Naive B cell (primary cell): ENCODE results near the gene LGR6. TPM values are rescaled to one million over a fixed set of nuclear protein-coding genes. Genes with fewer than 3 reads are reported as not detected.
"Not testable (repeated sequence)": the region's sequence is repeated elsewhere in the genome, so short reads cannot be mapped to it uniquely, and the experiment has no call there.

Experiments
- ATAC-seq, 2 donors: fragments of 150-1000 bp; cut with Tn5 transposase; 2 replicates each; pipeline ENCODE4 v1.10.0; 2021; ENCODE audit warnings: low read depth in 2 of 2, mild to moderate bottlenecking in 2 of 2, moderate library complexity in 2 of 2
- DNase-seq: peaks from one replicate; pipeline ENCODE4 v3.0.0; 2022
- H3K27ac Mint-ChIP-seq, 6 donors: one replicate each; pipeline ENCODE4 v1.8.0; 2020 to 2022; ENCODE audit warnings: mild to moderate bottlenecking in 6 of 6, mixed read lengths in 6 of 6, moderate library complexity in 5 of 6, inconsistent platforms in 2 of 6
- H3K27me3 Mint-ChIP-seq, 3 donors: one replicate each; pipeline ENCODE4 v1.8.0; 2021 to 2022; ENCODE audit warnings: mixed read lengths in 3 of 3, mild to moderate bottlenecking in 1 of 3
- H3K36me3 Mint-ChIP-seq, 2 donors: one replicate each; pipeline ENCODE4 v1.8.0; 2020 to 2022; ENCODE audit warnings: mixed read lengths in 2 of 2, inconsistent platforms in 1 of 2, mild to moderate bottlenecking in 1 of 2
- H3K4me1 Mint-ChIP-seq, 3 donors: one replicate each; pipeline ENCODE4 v1.8.0; 2020 to 2022; ENCODE audit warnings: mixed read lengths in 3 of 3, inconsistent platforms in 1 of 3, mild to moderate bottlenecking in 1 of 3, moderate library complexity in 1 of 3
- H3K4me3 Mint-ChIP-seq, 8 donors: one replicate each; pipeline ENCODE4 v1.8.0; 2020 to 2022; ENCODE audit warnings: mild to moderate bottlenecking in 8 of 8, mixed read lengths in 8 of 8, moderate library complexity in 8 of 8, inconsistent platforms in 2 of 8
- H3K9me3 Mint-ChIP-seq, 7 donors: one replicate each; pipeline ENCODE4 v1.8.0; 2020 to 2022; ENCODE audit warnings: mixed read lengths in 7 of 7, mild to moderate bottlenecking in 5 of 7, inconsistent platforms in 2 of 7, moderate library complexity in 1 of 7
- polyA plus RNA-seq, 6 donors: library from polyadenylated mRNA; unstranded; fragments of 300-500 nt; fragmentation: Illumina TruSeq; gene quantifications; one replicate each; pipeline ENCODE4 v1.2.3, GENCODE V29; 2021; ENCODE audit warnings: low read depth in 6 of 6

Gene LGR6
- polyA plus RNA-seq, 6 donors from 2014 or later, result 0.22 TPM; not detected in 5

GRCh38 chr1:202240226-202240625, 46.6 kb downstream of the LGR6 start:
- peak overlapping the region in 1 of 6 donors; percentile 67 for H3K27ac Mint-ChIP-seq
- H3K36me3 Mint-ChIP-seq, DNase-seq, H3K4me1 Mint-ChIP-seq, H3K9me3 Mint-ChIP-seq, ATAC-seq, H3K4me3 Mint-ChIP-seq: not testable (repeated sequence)
- H3K27me3 Mint-ChIP-seq, result peaks cover 22 to 35% (median 31%) of the 10 kb centered on the region in 3 donors

DNA sequence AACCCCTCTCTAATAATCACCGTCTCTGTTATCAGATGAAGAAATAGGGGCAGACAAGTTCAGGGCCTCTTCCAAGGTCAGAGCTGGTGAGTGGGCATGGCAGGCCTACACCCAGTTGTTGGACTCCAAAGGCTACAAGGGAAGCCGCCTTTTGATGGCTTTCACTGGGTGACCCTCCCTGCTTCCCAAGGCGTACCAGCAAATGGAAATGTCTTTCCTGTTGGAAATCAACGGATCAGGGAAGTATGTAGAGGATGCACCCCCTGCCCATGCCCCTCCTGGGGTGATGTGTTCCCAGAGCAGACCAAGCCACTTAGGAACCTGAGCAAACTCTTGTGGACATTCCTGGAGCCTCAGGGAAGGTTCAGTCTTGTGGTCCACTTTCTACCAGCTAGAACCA, 47.4 kb downstream of the LGR6 start:
- peaks cover 0 to 3% (median 2%) of the 10 kb centered on the region in 3 donors for H3K4me1 Mint-ChIP-seq
- H3K4me3 Mint-ChIP-seq, result no peak overlapping the region
- H3K9me3 Mint-ChIP-seq, result peaks cover 0 to 3% (median 0%) of the 10 kb centered on the region in 7 donors
- H3K27me3 Mint-ChIP-seq, result peaks cover 20 to 31% (median 24%) of the 10 kb centered on the region in 3 donors
- no peak for DNase-seq
- H3K36me3 Mint-ChIP-seq, result no peaks in the 10 kb centered on the region
- no peak for ATAC-seq
- H3K27ac Mint-ChIP-seq, result no peak overlapping the region

GRCh38 chr1:202241376-202242079, 47.9 kb downstream of the LGR6 start:
- DNase-seq (no peak), ATAC-seq (no peak)
- Mint-ChIP-seq H3K27me3 (peaks cover 17 to 26% (median 18%) of the 10 kb centered on the region in 3 donors), H3K4me1 (peaks cover 0 to 4% (median under 1%) of the 10 kb centered on the region in 3 donors), H3K36me3 (no peaks in the 10 kb centered on the region), H3K27ac (no peak overlapping the region), H3K9me3 (peaks cover 0 to 3% (median 0%) of the 10 kb centered on the region in 7 donors), H3K4me3 (no peak overlapping the region)

DNA sequence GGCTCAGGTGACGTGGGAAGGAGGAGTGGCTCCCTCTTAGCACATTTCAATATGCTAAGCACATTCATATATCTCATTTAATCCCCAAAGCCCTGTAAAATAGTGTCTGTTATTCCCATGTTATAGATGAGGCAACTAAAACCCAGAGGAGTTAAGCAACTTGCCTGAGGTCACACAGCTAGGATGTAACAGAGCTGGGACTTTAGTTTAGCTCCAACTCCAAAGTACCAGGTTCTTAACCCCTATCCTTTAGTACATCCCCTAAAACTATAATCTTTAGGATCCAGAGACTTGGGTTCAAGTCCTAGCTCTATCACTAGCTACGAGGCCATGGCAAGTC, 48.5 kb downstream of the LGR6 start:
- Mint-ChIP-seq H3K27me3 (peaks cover 13 to 21% (median 16%) of the 10 kb centered on the region in 3 donors), H3K27ac (peak overlapping the region in 1 of 6 donors; percentile 32), H3K36me3 (no peaks in the 10 kb centered on the region), H3K4me3 (no peak overlapping the region), H3K4me1 (peaks cover 0 to 4% (median 0%) of the 10 kb centered on the region in 3 donors), H3K9me3 (peaks cover 0 to 3% (median 0%) of the 10 kb centered on the region in 7 donors)
- ATAC-seq (no peak), DNase-seq (no peak)

GRCh38 chr1:202243006-202243405, 49.4 kb downstream of the LGR6 start:
- DNase-seq, result no peak
- Mint-ChIP-seq H3K36me3 (no peaks in the 10 kb centered on the region), H3K27ac (no peak overlapping the region), H3K4me1 (peaks cover 0 to 4% (median 0%) of the 10 kb centered on the region in 3 donors), H3K27me3 (peaks cover 13 to 18% (median 15%) of the 10 kb centered on the region in 3 donors), H3K4me3 (no peak overlapping the region), H3K9me3 (peaks cover 0 to 3% (median 0%) of the 10 kb centered on the region in 7 donors)
- no peak for ATAC-seq

GRCh38 chr1:202244841-202245261, 51.3 kb downstream of the LGR6 start:
- H3K27ac Mint-ChIP-seq, result peak overlapping the region in 2 of 6 donors; percentile 4 to 9

GRCh38 chr1:202245391-202245790, 51.8 kb downstream of the LGR6 start:
- no peaks in the 10 kb centered on the region for H3K9me3 Mint-ChIP-seq
- DNase-seq, result no peak
- ATAC-seq, result no peak
- peaks cover 0 to 4% (median 0%) of the 10 kb centered on the region in 3 donors for H3K4me1 Mint-ChIP-seq
- no peaks in the 10 kb centered on the region for H3K36me3 Mint-ChIP-seq
- H3K27me3 Mint-ChIP-seq, result peaks cover 12 to 29% (median 26%) of the 10 kb centered on the region in 3 donors
- no peak overlapping the region for H3K27ac Mint-ChIP-seq
- H3K4me3 Mint-ChIP-seq, result no peak overlapping the region

More at GRCh38 chr1:202244841-202245261, 51.3 kb downstream of the LGR6 start:
- ATAC-seq (no peak), DNase-seq (no peak)
- H3K4me3 Mint-ChIP-seq, result peak overlapping the region in 1 of 8 donors; percentile 69
- peaks cover 0 to 4% (median 0%) of the 10 kb centered on the region in 3 donors for H3K4me1 Mint-ChIP-seq
- H3K9me3 Mint-ChIP-seq, result no peaks in the 10 kb centered on the region
- H3K36me3 Mint-ChIP-seq, result no peaks in the 10 kb centered on the region
- peaks cover 14 to 26% (median 20%) of the 10 kb centered on the region in 3 donors for H3K27me3 Mint-ChIP-seq

DNA sequence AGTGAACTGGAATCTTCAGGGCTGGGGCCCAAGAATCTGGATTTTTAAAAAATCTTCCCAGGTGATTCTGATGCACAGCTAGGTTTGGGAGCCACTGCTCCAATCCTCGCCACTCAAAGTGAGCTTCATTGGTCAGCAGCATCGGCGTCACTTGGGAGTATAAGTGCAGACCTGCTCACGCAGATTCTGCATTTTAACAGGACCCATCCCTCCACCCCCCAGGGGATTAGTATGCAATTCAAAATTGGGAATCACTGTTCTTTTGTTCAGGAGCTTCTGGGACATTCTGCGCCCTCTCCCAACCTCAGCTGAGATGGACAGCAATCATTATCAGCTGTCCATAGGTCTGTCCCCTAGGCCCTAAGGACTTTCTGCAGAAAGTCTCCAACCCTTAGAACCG, 53.5 kb downstream of the LGR6 start:
- DNase-seq (no peak), ATAC-seq (no peak)
- Mint-ChIP-seq H3K27ac (no peak overlapping the region), H3K4me1 (peaks cover 0 to 4% (median 0%) of the 10 kb centered on the region in 3 donors), H3K9me3 (no peaks in the 10 kb centered on the region), H3K4me3 (no peak overlapping the region), H3K27me3 (peaks cover 19 to 41% (median 31%) of the 10 kb centered on the region in 3 donors), H3K36me3 (no peaks in the 10 kb centered on the region)

DNA sequence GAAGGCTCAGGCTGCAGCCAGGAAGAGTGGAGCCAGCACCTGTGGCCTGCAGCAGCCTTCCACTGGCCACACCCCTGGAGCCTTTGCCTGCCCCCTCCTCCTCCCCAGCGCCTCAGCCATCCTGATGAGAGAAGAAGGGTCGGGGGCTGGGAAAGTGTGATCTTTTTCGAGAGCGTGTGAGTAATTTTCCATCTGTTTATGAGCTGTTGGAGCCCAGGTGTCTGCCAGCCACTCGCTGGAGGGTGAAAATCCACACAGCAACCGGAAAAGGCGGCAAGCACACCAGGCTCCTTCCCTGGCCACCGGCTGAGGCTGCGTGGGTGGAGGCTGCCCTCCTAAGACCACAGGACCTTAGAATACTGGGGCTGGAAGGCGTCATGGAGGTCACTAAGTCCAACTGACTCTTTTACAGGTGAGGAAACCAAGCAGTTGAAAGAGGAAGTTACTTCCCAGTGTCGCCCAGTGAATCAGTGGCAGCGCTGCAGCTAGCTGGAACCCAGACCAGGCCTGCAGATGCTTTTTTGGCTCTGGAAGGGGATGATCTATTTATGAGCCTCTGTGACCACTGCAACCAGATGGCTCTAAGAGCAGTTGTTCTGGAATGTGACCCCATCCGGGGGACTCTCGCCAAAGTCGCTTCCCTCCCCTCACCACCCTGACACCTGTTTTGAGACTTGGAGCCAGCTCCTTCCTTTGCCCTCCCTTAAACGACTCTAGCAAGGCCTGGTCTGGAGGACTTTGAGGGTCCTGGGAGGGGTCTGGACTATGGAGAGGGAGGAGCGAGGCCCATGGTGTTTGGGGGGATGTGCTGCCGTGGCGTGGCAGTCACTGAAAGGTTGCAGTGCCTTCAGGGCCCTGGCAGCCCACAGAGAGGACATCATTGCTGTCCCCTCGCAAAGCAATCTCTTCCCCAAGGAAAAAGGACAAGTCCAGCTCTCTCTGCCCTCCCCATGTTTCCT, 54.5 kb downstream of the LGR6 start:
- Mint-ChIP-seq H3K27ac (no peak overlapping the region), H3K27me3 (peaks cover 20 to 37% (median 31%) of the 10 kb centered on the region in 3 donors), H3K4me3 (no peak overlapping the region), H3K36me3 (no peaks in the 10 kb centered on the region), H3K4me1 (peaks cover 0 to 4% (median 0%) of the 10 kb centered on the region in 3 donors), H3K9me3 (no peaks in the 10 kb centered on the region)
- ATAC-seq (no peak), DNase-seq (no peak)

DNA sequence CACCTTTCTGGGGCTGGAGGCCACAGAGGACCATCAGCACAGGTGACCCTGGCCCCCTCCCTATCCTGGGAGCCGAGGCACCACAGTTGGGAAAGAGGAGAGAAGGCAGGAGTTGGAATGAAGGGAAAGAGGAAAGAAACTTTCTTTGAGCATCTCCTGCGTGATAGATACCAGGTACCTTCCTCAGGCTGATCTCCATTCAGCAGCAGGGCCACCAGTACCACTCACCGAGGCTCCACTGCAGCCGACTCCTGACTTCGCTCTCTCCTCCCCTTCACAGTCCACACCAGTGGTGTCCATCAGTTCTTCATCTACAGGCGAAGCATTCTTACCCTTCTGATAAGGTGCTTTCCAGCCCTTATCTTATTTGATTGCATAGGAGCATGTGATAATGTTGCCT, 55.3 kb downstream of the LGR6 start:
- H3K4me1 Mint-ChIP-seq, result peaks cover 0 to 4% (median 0%) of the 10 kb centered on the region in 3 donors
- no peaks in the 10 kb centered on the region for H3K36me3 Mint-ChIP-seq
- no peak overlapping the region for H3K27ac Mint-ChIP-seq
- peaks cover 20 to 37% (median 31%) of the 10 kb centered on the region in 3 donors for H3K27me3 Mint-ChIP-seq
- no peak overlapping the region for H3K4me3 Mint-ChIP-seq
- DNase-seq (no peak), ATAC-seq (no peak)
- H3K9me3 Mint-ChIP-seq, result no peaks in the 10 kb centered on the region

GRCh38 chr1:202249436-202249835, 55.8 kb downstream of the LGR6 start:
- Mint-ChIP-seq H3K27me3 (peaks cover 20 to 37% (median 34%) of the 10 kb centered on the region in 3 donors), H3K36me3 (no peaks in the 10 kb centered on the region), H3K4me3 (no peak overlapping the region), H3K9me3 (no peaks in the 10 kb centered on the region), H3K27ac (no peak overlapping the region), H3K4me1 (peaks cover 0 to 4% (median 2%) of the 10 kb centered on the region in 3 donors)
- no peak for DNase-seq
- no peak for ATAC-seq

DNA sequence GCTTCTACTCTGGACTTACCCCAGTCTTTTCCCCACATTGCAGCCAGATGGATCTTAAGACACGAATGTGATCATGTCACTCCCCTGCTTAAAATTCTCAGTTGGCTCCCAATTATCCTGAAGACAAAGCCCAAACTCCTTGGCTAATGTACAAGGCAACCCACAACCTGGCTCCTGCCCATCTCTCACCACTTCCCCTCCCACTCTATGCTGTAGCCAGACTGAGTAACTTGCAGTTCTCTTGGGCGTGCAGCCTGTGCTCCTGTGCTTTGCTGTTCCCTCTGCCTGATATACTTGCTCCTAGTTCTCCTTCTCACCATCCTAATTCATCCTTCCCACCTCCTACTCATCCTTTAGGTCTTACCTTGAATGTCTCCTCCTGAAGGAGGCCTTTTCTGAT, 56.2 kb downstream of the LGR6 start:
- Mint-ChIP-seq H3K36me3 (no peaks in the 10 kb centered on the region), H3K27me3 (peaks cover 20 to 38% (median 37%) of the 10 kb centered on the region in 3 donors), H3K4me3 (no peak overlapping the region), H3K27ac (no peak overlapping the region), H3K9me3 (no peaks in the 10 kb centered on the region), H3K4me1 (peaks cover 0 to 4% (median 4%) of the 10 kb centered on the region in 3 donors)
- ATAC-seq (no peak), DNase-seq (no peak)

GRCh38 chr1:202250982-202251381, 57.4 kb downstream of the LGR6 start:
- Mint-ChIP-seq H3K36me3 (no peaks in the 10 kb centered on the region), H3K27me3 (peaks cover 20 to 39% (median 37%) of the 10 kb centered on the region in 3 donors), H3K4me3 (no peak overlapping the region), H3K4me1 (peaks cover 0 to 4% (median 2%) of the 10 kb centered on the region in 3 donors), H3K9me3 (no peaks in the 10 kb centered on the region), H3K27ac (no peak overlapping the region)
- ATAC-seq (no peak), DNase-seq (no peak)
